ENCODE data around the gene NT5M. TPM values are rescaled to one million over a fixed set of nuclear protein-coding genes. Genes with fewer than 3 reads are reported as not detected.

The NT5M gene
- total RNA-seq, 1 experiment from 2014 or later, result 5.5 TPM

DNA sequence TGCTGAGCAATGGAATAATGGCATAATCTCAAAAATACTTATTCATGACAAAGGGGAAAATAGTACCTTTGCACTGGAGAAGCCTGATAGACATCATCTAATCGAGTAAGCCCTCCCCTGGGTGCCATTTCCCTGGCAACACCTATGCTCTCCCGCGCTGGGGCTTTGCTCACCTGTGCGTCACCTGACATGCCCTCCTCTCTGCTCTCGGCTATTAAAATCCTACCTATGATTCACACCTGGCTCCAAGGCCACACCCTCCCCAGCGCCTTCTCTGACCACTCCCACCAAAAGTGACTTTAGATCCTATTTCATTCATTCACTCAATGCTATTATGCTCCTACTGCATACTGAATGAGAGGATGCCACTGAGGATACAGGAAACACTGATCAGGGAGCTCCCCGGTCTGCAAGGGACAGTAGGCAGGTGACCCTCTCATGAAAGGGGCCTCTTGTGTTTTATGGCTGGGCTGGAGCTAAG lies 83.9 kb downstream of the NT5M start:
- POLR2A ChIA-PET, result interaction anchor here (0.5 to 1.2 kb wide), 4 partner anchors 9 to 227 kb away, joined by 3 to 7 read pairs (median 3); no protein-coding TSS in a partner anchor
- no peak overlapping the region for H3K4me3 Mint-ChIP-seq (ENCODE audit: unreplicated experiment)
- CTCF ChIA-PET, result interaction anchor here (0.8 kb wide), 1 partner anchor 109 kb away, joined by 3 read pairs; the partner anchor contains the start of gene RASD1

DNA sequence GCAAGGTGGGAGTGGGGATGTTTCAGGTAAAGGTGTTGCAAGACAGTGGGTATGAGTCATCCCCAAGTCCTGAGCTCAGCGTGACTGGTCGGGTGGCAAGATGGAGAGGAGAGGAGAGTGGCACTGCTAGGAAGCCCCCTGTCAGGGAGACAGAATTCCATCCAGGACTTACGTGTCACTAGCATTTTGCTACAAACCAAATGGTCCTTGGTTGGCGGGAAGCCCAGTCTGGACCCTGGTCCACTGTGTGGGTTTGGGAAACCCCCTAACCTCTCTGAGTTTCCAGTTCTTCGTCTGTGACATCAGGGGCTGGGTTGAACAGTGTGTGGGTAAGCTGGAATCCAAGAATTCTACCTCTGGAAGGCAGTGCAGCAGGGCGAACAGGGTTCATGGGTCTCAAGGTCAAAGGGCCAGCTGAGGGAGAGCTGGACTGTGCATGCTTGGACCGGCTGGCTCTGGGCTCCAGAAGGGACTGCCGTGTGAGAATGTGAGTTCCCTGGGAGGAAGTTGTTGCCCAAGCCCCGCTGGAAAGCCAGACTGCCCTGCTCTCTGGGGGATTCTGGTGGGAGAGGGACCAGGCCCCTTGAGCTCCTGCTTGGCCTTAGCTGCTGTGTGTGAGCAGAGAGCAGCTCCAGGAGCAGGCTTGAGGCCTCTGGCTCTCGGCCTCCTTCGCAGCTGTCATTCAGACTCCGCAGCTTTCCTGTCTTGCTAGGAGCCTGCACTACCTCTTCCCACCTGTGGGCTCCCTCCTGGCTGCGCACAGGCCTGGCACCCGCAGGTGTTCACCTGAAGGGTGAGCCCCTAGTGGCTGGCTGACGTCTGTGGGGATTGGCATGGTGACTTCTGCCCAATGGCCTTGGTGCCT lies 84.6 kb downstream of the NT5M start:
- CTCF ChIA-PET, result interaction anchor here (0.8 kb wide), 1 partner anchor 108 kb away, joined by 3 read pairs; the partner anchor contains the start of gene RASD1
- DNase-seq (ENCODE audit: unreplicated experiment), result peak; percentile 70
- no peaks in the 10 kb centered on the region for H3K36me3 Mint-ChIP-seq (ENCODE audit: insufficient read depth, unreplicated experiment)
- peaks cover 8% of the 10 kb centered on the region for H3K27me3 Mint-ChIP-seq (ENCODE audit: insufficient read depth, unreplicated experiment)
- BruUV-seq (replicated peaks), result no TSS peak
- H3K4me3 Mint-ChIP-seq (ENCODE audit: unreplicated experiment), result no peak overlapping the region
- TF ChIP-seq, protein P1, sequence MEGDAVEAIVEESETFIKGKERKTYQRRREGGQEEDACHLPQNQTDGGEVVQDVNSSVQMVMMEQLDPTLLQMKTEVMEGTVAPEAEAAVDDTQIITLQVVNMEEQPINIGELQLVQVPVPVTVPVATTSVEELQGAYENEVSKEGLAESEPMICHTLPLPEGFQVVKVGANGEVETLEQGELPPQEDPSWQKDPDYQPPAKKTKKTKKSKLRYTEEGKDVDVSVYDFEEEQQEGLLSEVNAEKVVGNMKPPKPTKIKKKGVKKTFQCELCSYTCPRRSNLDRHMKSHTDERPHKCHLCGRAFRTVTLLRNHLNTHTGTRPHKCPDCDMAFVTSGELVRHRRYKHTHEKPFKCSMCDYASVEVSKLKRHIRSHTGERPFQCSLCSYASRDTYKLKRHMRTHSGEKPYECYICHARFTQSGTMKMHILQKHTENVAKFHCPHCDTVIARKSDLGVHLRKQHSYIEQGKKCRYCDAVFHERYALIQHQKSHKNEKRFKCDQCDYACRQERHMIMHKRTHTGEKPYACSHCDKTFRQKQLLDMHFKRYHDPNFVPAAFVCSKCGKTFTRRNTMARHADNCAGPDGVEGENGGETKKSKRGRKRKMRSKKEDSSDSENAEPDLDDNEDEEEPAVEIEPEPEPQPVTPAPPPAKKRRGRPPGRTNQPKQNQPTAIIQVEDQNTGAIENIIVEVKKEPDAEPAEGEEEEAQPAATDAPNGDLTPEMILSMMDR (IDR thresholded peaks at IDR 0.05; ENCODE audit: unreplicated experiment), result peak; percentile 30
- H3K27ac Mint-ChIP-seq (ENCODE audit: low read depth, unreplicated experiment), result no peak overlapping the region
- H3K4me1 Mint-ChIP-seq (ENCODE audit: insufficient read depth, unreplicated experiment), result peaks cover 11% of the 10 kb centered on the region
- POLR2A ChIA-PET, result interaction anchor here (0.5 to 1.2 kb wide), 4 partner anchors 9 to 226 kb away, joined by 3 to 7 read pairs (median 3); no protein-coding TSS in a partner anchor
- intact Hi-C loops (cut with micrococcal nuclease), result no loop called here
- H3K9me3 Mint-ChIP-seq (ENCODE audit: unreplicated experiment), result no peaks in the 10 kb centered on the region

More for the DNA sequence above, 83.9 kb downstream of the NT5M start:
- Mint-ChIP-seq H3K36me3 (ENCODE audit: insufficient read depth, unreplicated experiment) (no peaks in the 10 kb centered on the region), H3K27ac (ENCODE audit: low read depth, unreplicated experiment) (no peak overlapping the region), H3K9me3 (ENCODE audit: unreplicated experiment) (no peaks in the 10 kb centered on the region), H3K27me3 (ENCODE audit: insufficient read depth, unreplicated experiment) (peaks cover 15% of the 10 kb centered on the region), H3K4me1 (ENCODE audit: insufficient read depth, unreplicated experiment) (peaks cover 11% of the 10 kb centered on the region)
- peak; percentile 77 for DNase-seq (ENCODE audit: unreplicated experiment)
- TF ChIP-seq, protein P1 (IDR thresholded peaks at IDR 0.05; ENCODE audit: unreplicated experiment), result no peak
- intact Hi-C loops (cut with micrococcal nuclease), result no loop called here
- no TSS peak for BruUV-seq (replicated peaks)

- H3K9me3 Mint-ChIP-seq (ENCODE audit: unreplicated experiment), result no peaks in the 10 kb centered on the region
- no peaks in the 10 kb centered on the region for H3K36me3 Mint-ChIP-seq (ENCODE audit: insufficient read depth, unreplicated experiment)
- no peak overlapping the region for H3K27ac Mint-ChIP-seq (ENCODE audit: low read depth, unreplicated experiment)
These were observed 85.7 kb downstream of the NT5M start for GRCh38 chr17:17388657-17389496.

More at GRCh38 chr17:17388657-17389496, 85.7 kb downstream of the NT5M start:
- DNase-seq (ENCODE audit: unreplicated experiment), result no peak
- H3K4me1 Mint-ChIP-seq (ENCODE audit: insufficient read depth, unreplicated experiment), result peaks cover 11% of the 10 kb centered on the region
- ChIA-PET CTCF (no interaction called here), POLR2A (no interaction called here)
- peaks cover 8% of the 10 kb centered on the region for H3K27me3 Mint-ChIP-seq (ENCODE audit: insufficient read depth, unreplicated experiment)
- TF ChIP-seq, protein P1 (IDR thresholded peaks at IDR 0.05; ENCODE audit: unreplicated experiment), result no peak
- BruUV-seq (replicated peaks), result no TSS peak
- intact Hi-C loops (cut with micrococcal nuclease), result no loop called here
- H3K4me3 Mint-ChIP-seq (ENCODE audit: unreplicated experiment), result no peak overlapping the region

All from MCF 10A (cell line).